OCI-LY1 (cell line): ENCODE results near the gene MICAL2.

Source experiments
- H2AFZ ChIP-seq: fragments of 200-600 bp; sonication (generic), shearing (Covaris generic); 2 replicates; pipeline ENCODE4 v1.6.0; 2014; ENCODE audit warnings: antibody characterized with exemption, mild to moderate bottlenecking, low read length
- H3F3A ChIP-seq: fragments of 200-600 bp; sonication (generic), shearing (Covaris generic); 2 replicates; pipeline ENCODE4 v1.6.0; 2014; ENCODE audit warnings: mild to moderate bottlenecking, antibody characterized with exemption, low read length, moderate library complexity; ENCODE audit not compliant: insufficient read depth
- H3K27ac ChIP-seq: fragments of 200-600 bp; sonication (generic); 2 replicates; pipeline ENCODE4 v1.5.1; 2014; ENCODE audit warnings: low read length, mixed run types, mild to moderate bottlenecking, low read depth; ENCODE audit not compliant: poor library complexity, severe bottlenecking
- H3K27me3 ChIP-seq: fragments of 200-600 bp; sonication (generic); 2 replicates; pipeline ENCODE4 v1.6.0; 2014; ENCODE audit warnings: antibody characterized with exemption, mild to moderate bottlenecking, low read length, moderate library complexity; ENCODE audit not compliant: insufficient read depth
- H3K36me3 ChIP-seq: fragments of 200-600 bp; sonication (generic); 2 replicates; pipeline ENCODE4 v1.6.1; 2014; ENCODE audit warnings: mild to moderate bottlenecking, antibody characterized with exemption, low read length, moderate library complexity, mixed read lengths; ENCODE audit not compliant: insufficient read depth
- H3K4me1 ChIP-seq: fragments of 200-600 bp; sonication (generic); 2 replicates; pipeline ENCODE4 v1.5.1; 2014; ENCODE audit warnings: mild to moderate bottlenecking, low read length, moderate library complexity; ENCODE audit not compliant: insufficient read depth, severe bottlenecking
- H3K4me2 ChIP-seq: fragments of 200-600 bp; sonication (generic), shearing (Covaris generic); 2 replicates; pipeline ENCODE4 v1.6.1; 2014; ENCODE audit warnings: low read length
- H3K4me3 ChIP-seq: fragments of 200-600 bp; sonication (generic); 2 replicates; pipeline ENCODE4 v1.5.1; 2014; ENCODE audit warnings: low read length, low read depth, mild to moderate bottlenecking, mixed read lengths; ENCODE audit not compliant: poor library complexity, severe bottlenecking
- H3K79me2 ChIP-seq: fragments of 200-600 bp; shearing (Covaris generic); 2 replicates; pipeline ENCODE4 v1.6.1; 2016; ENCODE audit warnings: mixed run types, low read length, mixed read lengths; ENCODE audit not compliant: insufficient read depth
- H3K9ac ChIP-seq: fragments of 200-600 bp; sonication (generic), shearing (Covaris generic); 2 replicates; pipeline ENCODE4 v1.6.1; 2014; ENCODE audit warnings: mild to moderate bottlenecking, low read length, mixed read lengths
- H3K9me2 ChIP-seq: fragments of 200-600 bp; sonication (generic), shearing (Covaris generic); 2 replicates; pipeline ENCODE4 v1.6.1; 2014; ENCODE audit warnings: low read depth, mild to moderate bottlenecking, low read length, mixed read lengths
- H3K9me3 ChIP-seq: fragments of 200-600 bp; shearing (Covaris generic); 2 replicates; pipeline ENCODE4 v1.6.1; 2014; ENCODE audit warnings: low read length, mixed read lengths
- H4K20me1 ChIP-seq: fragments of 200-600 bp; sonication (generic), shearing (Covaris generic); 2 replicates; pipeline ENCODE4 v1.6.0; 2016; ENCODE audit warnings: mild to moderate bottlenecking, low read length; ENCODE audit not compliant: insufficient read depth
- EZH2 ChIP-seq: fragments of 200-600 bp; sonication (generic), shearing (Covaris generic); IDR thresholded peaks from 2 replicates; pipeline ENCODE4 v1.8.0; 2017; ENCODE audit warnings: borderline replicate concordance, mixed run types, mild to moderate bottlenecking, antibody characterized with exemption, low read length, moderate library complexity, mixed read lengths
- TF ChIP-seq, protein P1 (sequence below): fragments of 200-600 bp; sonication (generic), shearing (Covaris generic); IDR thresholded peaks from 2 replicates; pipeline ENCODE4 v1.5.1; 2017; ENCODE audit warnings: mild to moderate bottlenecking, antibody characterized with exemption, low read length, moderate library complexity, mixed read lengths

MICAL2 gene

DNA sequence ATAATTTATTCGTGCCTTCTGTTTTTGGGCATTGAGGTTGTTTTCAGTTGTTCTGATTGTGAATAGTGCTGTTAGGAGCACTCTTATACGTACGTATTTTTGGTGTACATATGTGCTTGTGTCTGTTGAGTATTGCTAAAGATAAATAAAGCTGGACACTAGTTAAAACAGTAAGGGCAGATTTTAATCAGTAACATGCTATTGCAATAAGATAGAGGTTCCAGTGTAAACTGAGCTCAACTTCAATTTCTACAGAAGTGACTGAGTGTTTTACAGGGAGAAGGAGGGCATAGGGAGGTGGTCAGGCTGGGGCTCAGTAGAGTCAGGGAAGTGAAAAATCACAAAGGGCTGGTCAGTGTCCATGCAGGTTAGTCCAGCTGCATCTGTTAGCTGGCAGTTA is 191.0 kb downstream of the MICAL2 start:
- H2AFZ ChIP-seq = no peak overlapping the region
- no peak for TF ChIP-seq EZH2
- TF ChIP-seq, protein P1, sequence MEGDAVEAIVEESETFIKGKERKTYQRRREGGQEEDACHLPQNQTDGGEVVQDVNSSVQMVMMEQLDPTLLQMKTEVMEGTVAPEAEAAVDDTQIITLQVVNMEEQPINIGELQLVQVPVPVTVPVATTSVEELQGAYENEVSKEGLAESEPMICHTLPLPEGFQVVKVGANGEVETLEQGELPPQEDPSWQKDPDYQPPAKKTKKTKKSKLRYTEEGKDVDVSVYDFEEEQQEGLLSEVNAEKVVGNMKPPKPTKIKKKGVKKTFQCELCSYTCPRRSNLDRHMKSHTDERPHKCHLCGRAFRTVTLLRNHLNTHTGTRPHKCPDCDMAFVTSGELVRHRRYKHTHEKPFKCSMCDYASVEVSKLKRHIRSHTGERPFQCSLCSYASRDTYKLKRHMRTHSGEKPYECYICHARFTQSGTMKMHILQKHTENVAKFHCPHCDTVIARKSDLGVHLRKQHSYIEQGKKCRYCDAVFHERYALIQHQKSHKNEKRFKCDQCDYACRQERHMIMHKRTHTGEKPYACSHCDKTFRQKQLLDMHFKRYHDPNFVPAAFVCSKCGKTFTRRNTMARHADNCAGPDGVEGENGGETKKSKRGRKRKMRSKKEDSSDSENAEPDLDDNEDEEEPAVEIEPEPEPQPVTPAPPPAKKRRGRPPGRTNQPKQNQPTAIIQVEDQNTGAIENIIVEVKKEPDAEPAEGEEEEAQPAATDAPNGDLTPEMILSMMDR = no peak
- no peaks in the 10 kb centered on the region for H3K27me3 ChIP-seq
- no peaks in the 10 kb centered on the region for H3F3A ChIP-seq
- no peak overlapping the region for H3K4me2 ChIP-seq
- H3K9ac ChIP-seq = no peak overlapping the region
- no peaks in the 10 kb centered on the region for H3K4me1 ChIP-seq
- no peaks in the 10 kb centered on the region for H3K36me3 ChIP-seq
- H3K9me3 ChIP-seq = peaks cover 7% of the 10 kb centered on the region; the same call in 1 of the 2 replicates
- no peaks in the 10 kb centered on the region for H4K20me1 ChIP-seq
- no peak overlapping the region for H3K4me3 ChIP-seq
- H3K9me2 ChIP-seq = no peaks in the 10 kb centered on the region
- H3K27ac ChIP-seq = no peak overlapping the region
- H3K79me2 ChIP-seq = no peaks in the 10 kb centered on the region

DNA sequence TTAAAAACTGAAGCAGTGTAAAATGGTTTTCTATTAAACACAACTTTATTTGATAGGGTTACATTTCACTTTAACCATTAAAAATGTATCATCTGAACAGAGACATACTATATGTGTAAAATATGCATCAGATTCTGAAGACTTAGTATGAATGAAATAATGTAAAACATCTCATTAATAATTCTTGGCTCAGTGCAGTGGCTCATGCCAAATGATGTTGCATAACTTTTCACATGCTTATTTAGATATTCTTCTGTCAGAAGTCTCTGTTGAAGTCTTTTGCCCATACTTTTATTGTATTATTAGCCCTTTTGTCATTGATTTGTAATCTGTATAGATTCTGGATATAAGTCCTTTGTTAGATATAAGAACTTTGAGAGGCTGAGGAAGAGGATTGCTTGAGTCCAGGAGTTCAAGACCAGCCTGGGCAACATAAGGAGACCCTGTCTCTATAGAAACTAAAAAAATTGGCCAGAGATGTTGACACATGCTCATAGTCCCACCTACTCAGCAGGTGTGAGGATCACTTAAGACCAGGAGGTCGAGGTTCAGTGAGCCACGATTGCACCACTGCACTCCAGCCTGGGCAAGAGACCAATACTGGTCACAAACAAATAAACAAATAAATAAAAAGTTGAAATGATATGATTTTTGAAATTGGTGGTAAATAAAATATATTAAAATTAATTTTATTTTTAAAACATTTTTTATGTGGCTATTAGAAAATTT is 193.2 kb downstream of the MICAL2 start:
- Histone ChIP-seq H3K36me3 (no peaks in the 10 kb centered on the region), H3K27me3 (no peaks in the 10 kb centered on the region), H3F3A (no peaks in the 10 kb centered on the region), H3K9me2 (no peaks in the 10 kb centered on the region), H3K4me2 (no peak overlapping the region), H3K9me3 (peaks cover 4% of the 10 kb centered on the region; the same call in 1 of the 2 replicates), H4K20me1 (no peaks in the 10 kb centered on the region), H3K79me2 (no peaks in the 10 kb centered on the region), H2AFZ (no peak overlapping the region), H3K4me3 (no peak overlapping the region), H3K27ac (no peak overlapping the region), H3K4me1 (no peaks in the 10 kb centered on the region), H3K9ac (no peak overlapping the region)
- TF ChIP-seq, protein P1 = no peak
- TF ChIP-seq EZH2 = no peak

DNA sequence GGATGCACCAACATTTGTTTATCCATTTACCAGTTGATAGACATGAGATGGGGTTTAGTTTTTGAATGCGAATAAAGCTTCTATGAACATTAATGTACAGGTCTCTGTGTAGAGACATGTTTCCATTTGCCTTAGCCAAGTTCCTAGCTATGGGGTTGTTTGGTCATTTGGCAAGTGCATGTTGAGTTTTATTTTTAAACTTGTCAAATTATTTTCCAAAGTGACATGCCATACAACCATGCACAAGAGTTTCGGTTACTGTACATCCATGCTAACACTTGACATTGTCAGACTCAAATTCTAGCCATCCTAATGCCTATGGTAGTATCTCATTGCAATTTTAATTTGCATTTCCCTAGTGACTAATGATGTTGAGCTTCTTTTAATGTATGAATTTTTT is 196.4 kb downstream of the MICAL2 start:
- Histone ChIP-seq H3K9ac (no peak overlapping the region), H3K4me2 (no peak overlapping the region), H3K36me3 (no peaks in the 10 kb centered on the region), H3K27me3 (no peaks in the 10 kb centered on the region), H3F3A (no peaks in the 10 kb centered on the region), H3K4me3 (no peak overlapping the region), H3K4me1 (no peaks in the 10 kb centered on the region), H3K9me2 (no peaks in the 10 kb centered on the region), H3K27ac (no peak overlapping the region), H2AFZ (no peak overlapping the region), H3K9me3 (no peaks in the 10 kb centered on the region), H4K20me1 (no peaks in the 10 kb centered on the region), H3K79me2 (no peaks in the 10 kb centered on the region)
- no peak for TF ChIP-seq EZH2
- TF ChIP-seq, protein P1 = no peak
